Measurements from ENCODE around the gene ANKRD2.

DNA sequence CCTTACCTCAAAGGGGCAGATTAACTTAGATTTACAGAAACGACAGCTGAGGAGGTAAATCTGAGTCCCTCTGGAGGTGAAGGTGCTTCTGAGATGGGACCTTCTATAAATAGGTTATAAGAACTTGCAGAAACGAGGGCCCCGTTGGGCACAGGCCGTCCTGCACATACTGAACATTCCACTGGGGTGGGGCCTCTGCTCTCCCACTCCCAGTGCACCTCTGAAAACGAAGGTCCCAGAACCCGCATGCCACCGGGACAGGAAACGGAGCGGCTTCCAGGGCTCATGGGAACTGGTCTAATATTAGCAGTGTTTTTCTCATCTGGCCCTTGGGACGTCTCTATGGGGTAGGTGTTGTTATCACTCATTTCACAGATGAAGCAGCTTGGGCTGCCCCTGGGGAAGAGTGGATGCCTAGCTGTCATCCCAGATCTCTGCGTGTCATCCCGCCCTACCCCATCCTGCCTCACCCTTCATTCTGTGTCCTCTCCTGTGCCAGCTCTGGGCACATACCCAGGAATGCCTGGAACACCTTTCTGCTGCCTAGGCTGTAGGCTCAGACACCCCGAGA, 36.5 kb downstream of the ANKRD2 start:
- TF ChIP-seq POLR2A (IDR thresholded peaks at IDR 0.05): no peak
- TF ChIP-seq, protein P1, sequence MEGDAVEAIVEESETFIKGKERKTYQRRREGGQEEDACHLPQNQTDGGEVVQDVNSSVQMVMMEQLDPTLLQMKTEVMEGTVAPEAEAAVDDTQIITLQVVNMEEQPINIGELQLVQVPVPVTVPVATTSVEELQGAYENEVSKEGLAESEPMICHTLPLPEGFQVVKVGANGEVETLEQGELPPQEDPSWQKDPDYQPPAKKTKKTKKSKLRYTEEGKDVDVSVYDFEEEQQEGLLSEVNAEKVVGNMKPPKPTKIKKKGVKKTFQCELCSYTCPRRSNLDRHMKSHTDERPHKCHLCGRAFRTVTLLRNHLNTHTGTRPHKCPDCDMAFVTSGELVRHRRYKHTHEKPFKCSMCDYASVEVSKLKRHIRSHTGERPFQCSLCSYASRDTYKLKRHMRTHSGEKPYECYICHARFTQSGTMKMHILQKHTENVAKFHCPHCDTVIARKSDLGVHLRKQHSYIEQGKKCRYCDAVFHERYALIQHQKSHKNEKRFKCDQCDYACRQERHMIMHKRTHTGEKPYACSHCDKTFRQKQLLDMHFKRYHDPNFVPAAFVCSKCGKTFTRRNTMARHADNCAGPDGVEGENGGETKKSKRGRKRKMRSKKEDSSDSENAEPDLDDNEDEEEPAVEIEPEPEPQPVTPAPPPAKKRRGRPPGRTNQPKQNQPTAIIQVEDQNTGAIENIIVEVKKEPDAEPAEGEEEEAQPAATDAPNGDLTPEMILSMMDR (IDR thresholded peaks at IDR 0.05): no peak
